Lung microvascular endothelial cell (primary cell): ENCODE measurements around the gene ARL15. TPM values are rescaled to one million over a fixed set of nuclear protein-coding genes. Genes with fewer than 3 reads are reported as not detected.
A peak's percentile ranks its signal among the peaks of the same experiment; 100 is the strongest.
"Not testable (repeated sequence)": the region's sequence is repeated elsewhere in the genome, so short reads cannot be mapped to it uniquely, and the experiment has no call there.

Source experiments
- DNase-seq, 2 donors: peaks; one replicate each; pipeline versions ENCODE4 v3.0.0 to v3.0.0-alpha.2; 2010; ENCODE audit warnings: low read depth in 2 of 2
- total RNA-seq: library from RNA; depleted of rRNA; stranded (reverse); fragments of >200 nt; gene quantifications from 2 replicates; pipeline ENCODE4 v1.2.1, GENCODE V29; 2014

Gene ARL15
- 35.3 and 44.6 TPM in 2 replicates for total RNA-seq

GRCh38 chr5:54310433-54311175 is at the start of gene ARL15:
Gene ARL15 (minus strand): TSS chr5:54310573.
- DNase-seq = peak; percentile 98

DNA sequence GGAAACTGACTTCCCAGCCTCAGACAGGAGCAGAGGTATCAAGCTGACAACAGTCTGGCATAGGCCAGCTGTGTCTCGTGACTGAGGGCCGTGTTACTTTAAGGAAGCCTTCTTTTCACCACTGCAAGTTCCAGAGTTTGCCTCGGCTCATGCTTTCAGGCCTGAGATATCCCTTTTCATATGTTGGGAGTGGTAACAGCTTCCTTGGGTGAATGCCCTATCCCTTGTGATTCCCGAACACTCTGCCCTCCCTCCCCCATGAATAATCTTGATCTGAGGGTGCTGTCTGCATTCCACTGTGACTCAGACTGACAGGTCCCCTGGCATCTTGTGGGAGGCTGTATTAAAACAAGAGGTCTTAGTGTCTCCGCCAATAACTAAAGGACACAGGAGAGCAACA is 49.7 kb upstream of the ARL15 start:
- DNase-seq = peak in 1 of 2 donors; percentile 26

DNA sequence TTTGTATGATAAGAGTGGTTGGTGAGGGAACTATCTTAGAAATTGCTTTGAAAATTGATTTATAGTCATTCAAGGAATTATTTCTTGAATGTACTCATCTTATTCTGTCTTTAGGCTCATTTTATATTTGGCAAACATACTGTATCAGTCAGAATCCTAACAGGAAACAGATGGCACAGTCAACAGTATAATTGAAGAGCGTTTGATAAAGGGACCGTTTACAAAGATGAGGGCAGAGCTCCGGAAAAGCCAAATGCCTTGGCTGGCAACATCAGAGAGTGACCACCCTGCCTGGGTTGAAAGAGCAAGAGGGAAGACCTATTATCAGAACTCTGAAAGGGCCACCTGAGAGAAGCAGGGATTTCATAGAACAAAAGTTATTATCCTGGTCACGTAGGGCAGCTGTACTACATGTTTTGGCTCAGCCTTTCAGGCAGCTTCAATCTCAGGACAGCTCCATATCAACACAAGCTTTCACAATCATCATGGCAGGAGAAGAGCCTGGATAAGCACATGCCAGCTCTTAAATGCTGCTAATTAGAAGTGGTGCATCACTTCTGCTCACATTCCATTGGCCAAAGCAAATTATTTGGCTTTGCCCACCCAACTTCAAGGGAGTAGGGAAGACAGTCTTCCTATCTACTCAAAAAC is 47.2 kb upstream of the ARL15 start:
- DNase-seq = peak; percentile 4 to 12

GRCh38 chr5:54353933-54354564 is 43.7 kb upstream of the ARL15 start:
- DNase-seq = not testable (repeated sequence)

DNA sequence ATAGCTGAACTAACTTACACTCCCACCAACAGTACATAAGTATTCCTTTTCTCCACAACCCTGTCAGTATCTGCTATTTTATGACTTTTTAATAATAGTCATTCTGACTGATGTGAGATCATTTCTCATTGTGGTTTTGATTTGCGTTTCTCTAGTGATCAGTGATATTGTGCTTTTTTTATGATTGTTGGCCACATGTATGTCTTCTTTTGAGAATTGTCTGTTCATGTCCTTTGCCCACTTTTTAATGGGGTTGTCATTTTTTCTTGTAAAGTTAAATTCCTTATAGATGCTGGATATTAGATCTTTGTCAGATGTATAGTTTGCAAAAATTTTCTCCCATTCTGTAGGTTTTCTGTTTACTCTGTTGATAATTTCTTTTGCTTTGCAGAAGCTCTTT is 42.2 kb upstream of the ARL15 start:
- DNase-seq = not testable (repeated sequence)

- no peak for DNase-seq
Observed at GRCh38 chr5:54347221-54347865, 37.0 kb upstream of the ARL15 start.

DNA sequence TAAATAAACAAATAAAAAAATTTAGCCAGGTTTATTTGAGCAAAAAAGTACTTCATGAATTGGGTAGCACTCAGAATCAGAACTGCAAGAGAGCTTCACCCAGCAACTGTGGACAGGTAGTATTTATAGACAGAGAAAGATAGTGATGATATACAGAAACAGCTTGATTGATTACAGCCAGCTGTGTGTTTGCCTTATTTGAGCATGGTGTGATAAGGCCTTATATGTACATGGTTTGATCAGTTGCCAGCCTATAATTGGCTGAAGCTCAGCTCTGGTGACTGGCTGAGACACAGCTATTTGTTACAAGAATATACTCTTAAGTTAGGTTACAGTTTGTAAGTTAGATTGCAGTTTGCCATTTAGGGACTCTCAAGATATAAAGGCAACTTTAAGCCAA is 34.3 kb upstream of the ARL15 start:
- DNase-seq = no peak

DNA sequence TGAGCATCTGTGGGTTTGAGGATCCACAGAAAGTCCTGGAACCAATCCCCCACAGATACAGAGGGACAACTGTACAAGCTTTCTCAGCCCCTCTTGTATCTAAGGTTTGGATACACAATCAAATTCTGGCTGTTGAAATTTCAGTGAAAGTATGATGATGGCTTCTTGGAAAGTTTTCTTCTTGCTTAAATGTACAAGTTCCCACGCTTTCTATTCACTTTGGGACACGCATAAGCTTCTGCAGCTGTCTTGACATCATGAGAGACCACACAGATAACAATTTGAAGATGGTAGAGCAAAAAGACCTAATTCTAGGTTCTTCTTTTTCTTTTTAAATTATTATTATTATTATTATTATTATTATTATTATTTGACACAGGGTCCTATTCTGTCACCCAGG is 31.6 kb upstream of the ARL15 start:
- no peak for DNase-seq

DNA sequence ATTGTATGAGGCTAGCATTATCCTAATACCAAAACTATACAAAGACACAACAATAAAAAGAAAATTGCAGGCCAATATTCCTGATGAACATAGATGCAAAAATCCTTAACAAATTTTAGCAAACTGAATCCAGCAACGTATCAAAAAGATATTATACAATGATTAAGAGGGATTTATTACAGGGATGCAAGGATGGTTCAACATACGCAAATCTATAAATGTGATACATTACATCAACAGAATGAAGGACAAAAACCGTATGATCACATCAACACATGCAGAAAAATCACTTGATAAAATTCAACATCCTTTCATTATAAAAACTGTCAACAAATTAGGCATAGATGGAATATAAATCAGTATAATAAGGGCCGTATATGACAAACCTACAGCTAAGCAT is 27.1 kb upstream of the ARL15 start:
- DNase-seq = no peak

- DNase-seq = no peak
Observed at GRCh38 chr5:54332720-54333119, 22.3 kb upstream of the ARL15 start.

- no peak for DNase-seq
Observed at GRCh38 chr5:54329731-54330709, 19.6 kb upstream of the ARL15 start.

- no peak for DNase-seq
Observed at GRCh38 chr5:54326662-54327270, 16.4 kb upstream of the ARL15 start.

DNA sequence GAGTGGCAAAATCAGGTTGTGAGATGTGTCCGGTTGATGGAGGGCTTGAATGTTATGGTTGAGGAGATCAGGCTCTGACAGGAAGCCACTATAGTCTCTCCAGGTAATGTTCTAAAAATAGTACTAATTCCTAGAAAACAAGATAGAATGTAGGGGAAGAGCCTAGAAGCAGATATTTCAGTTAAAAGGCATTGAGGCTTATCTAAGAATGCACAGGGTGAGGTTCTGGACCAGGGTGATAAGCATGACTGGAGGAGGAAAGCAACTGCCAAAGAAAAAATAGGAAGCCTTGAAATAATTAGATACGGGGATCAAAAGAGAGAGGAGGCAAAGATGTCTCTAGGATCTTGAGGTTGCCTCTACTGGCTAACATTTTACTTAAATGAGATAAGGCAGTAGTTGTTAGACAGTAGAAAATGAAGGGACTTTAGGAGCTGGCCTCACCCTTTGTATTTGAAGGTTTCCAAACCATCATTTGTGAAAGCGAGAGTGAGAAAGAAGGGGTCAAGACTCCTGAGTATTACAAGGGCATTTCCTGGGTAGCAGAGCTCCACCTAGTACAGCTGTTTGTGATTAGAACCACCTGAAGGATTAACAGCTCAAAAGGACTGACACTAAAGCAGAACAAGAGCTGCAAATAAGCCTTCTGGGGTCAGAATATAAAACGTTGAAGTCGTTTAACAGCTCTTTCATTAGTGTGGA is 15.4 kb upstream of the ARL15 start:
- no peak for DNase-seq

GRCh38 chr5:54325272-54325609 is 14.9 kb upstream of the ARL15 start:
- no peak for DNase-seq

- DNase-seq = no peak
Observed at GRCh38 chr5:54324651-54325271, 14.4 kb upstream of the ARL15 start.

DNA sequence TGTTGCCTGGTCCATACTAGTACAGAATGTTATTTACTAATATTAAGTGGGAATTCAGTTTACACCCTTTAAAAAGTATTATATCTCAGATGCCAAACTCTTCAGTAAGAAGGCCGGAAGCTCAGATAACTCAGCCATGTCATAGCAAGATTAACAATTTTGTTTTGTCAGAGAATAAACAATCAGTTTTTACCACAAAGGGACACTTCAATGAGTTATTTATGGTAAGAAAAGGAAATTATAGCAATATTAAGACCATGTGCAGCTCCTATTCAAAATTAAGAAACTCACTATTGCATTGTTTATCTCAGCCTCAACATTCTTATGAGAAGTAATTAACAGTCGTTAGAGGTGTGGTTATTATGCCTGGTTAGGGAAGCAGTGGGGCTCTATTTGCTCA is 13.1 kb upstream of the ARL15 start:
- no peak for DNase-seq

DNA sequence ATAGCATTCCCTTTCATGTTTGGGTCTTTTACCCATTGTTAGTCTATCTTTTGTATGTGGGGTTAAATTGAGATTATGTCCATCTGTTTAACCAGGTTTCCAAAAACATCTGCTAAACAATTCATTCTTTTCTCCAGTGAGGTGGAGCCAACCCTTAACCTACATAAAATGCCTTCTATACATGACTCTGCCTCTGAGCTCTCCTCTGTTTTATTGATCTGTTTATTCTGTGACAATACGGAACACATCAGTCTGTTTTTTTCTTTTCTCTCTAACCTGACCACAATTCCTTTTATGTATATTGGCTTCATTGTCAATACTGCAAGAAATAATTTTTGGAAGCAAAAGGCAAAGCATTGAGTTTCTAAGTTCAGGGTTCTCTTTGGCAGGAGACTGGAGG is 9.9 kb upstream of the ARL15 start:
- DNase-seq = no peak

- DNase-seq = no peak
Observed at GRCh38 chr5:54317511-54318260, 7.3 kb upstream of the ARL15 start.
